ENCODE measurements around the gene DHRS2. TPM values are rescaled to one million over a fixed set of nuclear protein-coding genes. Genes with fewer than 3 reads are reported as not detected.

The DHRS2 gene
- total and polyA plus RNA-seq, 2 donors (not counting 1 experiment from before 2014, with no cell fraction given): not detected

- WGBS (ENCODE audit: insufficient coverage): no CpG with 5 or more reads among the region's 1 CpG
- H3K4me1 Mint-ChIP-seq: peaks cover 4% of the 10 kb centered on the region
Measured at GRCh38 chr14:23630687-23631086, 5.5 kb upstream of the DHRS2 start.

GRCh38 chr14:23631234-23631633, 4.9 kb upstream of the DHRS2 start:
- H3K27me3 Mint-ChIP-seq: peaks cover 25% of the 10 kb centered on the region
- intact Hi-C loops (cut with micrococcal nuclease): loop anchor here (5.0 kb wide), 1 partner anchor 406 kb away; no protein-coding TSS in a partner anchor
- ATAC-seq (ENCODE audit: low read depth): no peak
- Histone ChIP-seq H3K36me3 (replicated peaks in 1 of 2; ENCODE audit: control extremely low read depth in 1 of 2, control insufficient read depth in 1 of 2, extremely low read depth in 1 of 2, insufficient read depth in 2 of 2, low read length in 1 of 2) (no peaks in the 10 kb centered on the region), H3K27ac (ENCODE audit: low read length in 2 of 2) (no peak overlapping the region), H3K9me3 (ENCODE audit: control extremely low read depth in 1 of 3, control insufficient read depth in 2 of 3, insufficient read depth in 1 of 3, low read length in 2 of 3) (peaks cover 0 to 2% (median under 1%) of the 10 kb centered on the region in 3 donors), H3K4me3 (ENCODE audit: control extremely low read depth in 1 of 5, extremely low read depth in 1 of 5, insufficient read depth in 1 of 5, low read depth in 2 of 5, low read length in 4 of 5) (no peak overlapping the region), H2AFZ (ENCODE audit: insufficient read depth, low read depth, low read length, poor library complexity, severe bottlenecking) (no peak overlapping the region), H3K4me2 (replicated peaks; ENCODE audit: low read depth, low read length, poor library complexity, severe bottlenecking) (no peak overlapping the region), H3K79me2 (ENCODE audit: control insufficient read depth, insufficient read depth, low read length) (no peaks in the 10 kb centered on the region), H3K9ac (ENCODE audit: low read length) (no peak overlapping the region), H3K4me1 (ENCODE audit: control insufficient read depth in 2 of 2, insufficient read depth in 2 of 2, low read length in 2 of 2) (peaks cover 3 to 7% of the 10 kb centered on the region in 2 donors), H3K27me3 (replicated peaks in 1 of 4; ENCODE audit: control extremely low read depth in 1 of 4, control insufficient read depth in 3 of 4, insufficient read depth in 4 of 4, low read length in 3 of 4) (peaks cover 0 to 12% (median 2%) of the 10 kb centered on the region in 4 experiments), H4K20me1 (ENCODE audit: control insufficient read depth, insufficient read depth, low read length, poor library complexity, severe bottlenecking) (no peaks in the 10 kb centered on the region)
- ChIA-PET POLR2A (no interaction called here), CTCF (interaction anchor here (0.5 to 3.6 kb wide), 26 partner anchors 10 to 529 kb away, joined by 3 to 21 read pairs (median 5); partner anchors contain the start of genes DHRS4 and IRF9)
- no peak overlapping the region for H3K4me3 Mint-ChIP-seq
- H3K27ac Mint-ChIP-seq: no peak overlapping the region
- H3K9me3 Mint-ChIP-seq (ENCODE audit: insufficient read depth): no peaks in the 10 kb centered on the region
- DNase-seq: no peak
- H3K4me1 Mint-ChIP-seq: peaks cover 4% of the 10 kb centered on the region
- no peak for TF ChIP-seq EZH2 (IDR thresholded peaks at IDR 0.05; ENCODE audit: borderline replicate concordance, insufficient read depth, low read depth, low read length, poor library complexity, severe bottlenecking)
- no peak for TF ChIP-seq CTCF (IDR thresholded peaks at IDR 0.05)

More at GRCh38 chr14:23630687-23631086, 5.5 kb upstream of the DHRS2 start:
- Histone ChIP-seq H3K4me3 (ENCODE audit: control extremely low read depth in 1 of 5, extremely low read depth in 1 of 5, insufficient read depth in 1 of 5, low read depth in 2 of 5, low read length in 4 of 5) (no peak overlapping the region), H3K9me3 (ENCODE audit: control extremely low read depth in 1 of 3, control insufficient read depth in 2 of 3, insufficient read depth in 1 of 3, low read length in 2 of 3) (no peaks in the 10 kb centered on the region), H3K79me2 (ENCODE audit: control insufficient read depth, insufficient read depth, low read length) (no peaks in the 10 kb centered on the region), H2AFZ (ENCODE audit: insufficient read depth, low read depth, low read length, poor library complexity, severe bottlenecking) (no peak overlapping the region), H3K9ac (ENCODE audit: low read length) (no peak overlapping the region), H3K4me1 (ENCODE audit: control insufficient read depth in 2 of 2, insufficient read depth in 2 of 2, low read length in 2 of 2) (peaks cover 3 to 7% of the 10 kb centered on the region in 2 donors), H4K20me1 (ENCODE audit: control insufficient read depth, insufficient read depth, low read length, poor library complexity, severe bottlenecking) (no peaks in the 10 kb centered on the region), H3K27me3 (replicated peaks in 1 of 4; ENCODE audit: control extremely low read depth in 1 of 4, control insufficient read depth in 3 of 4, insufficient read depth in 4 of 4, low read length in 3 of 4) (peaks cover 0 to 15% (median 2%) of the 10 kb centered on the region in 4 experiments), H3K27ac (ENCODE audit: low read length in 2 of 2) (no peak overlapping the region), H3K36me3 (replicated peaks in 1 of 2; ENCODE audit: control extremely low read depth in 1 of 2, control insufficient read depth in 1 of 2, extremely low read depth in 1 of 2, insufficient read depth in 2 of 2, low read length in 1 of 2) (no peaks in the 10 kb centered on the region), H3K4me2 (replicated peaks; ENCODE audit: low read depth, low read length, poor library complexity, severe bottlenecking) (no peak overlapping the region)
- Mint-ChIP-seq H3K9me3 (ENCODE audit: insufficient read depth) (no peaks in the 10 kb centered on the region), H3K4me3 (no peak overlapping the region), H3K27ac (no peak overlapping the region), H3K27me3 (peaks cover 25% of the 10 kb centered on the region)
- ATAC-seq (ENCODE audit: low read depth) (no peak), DNase-seq (no peak)
- intact Hi-C loops (cut with micrococcal nuclease): loop anchor here (5.0 kb wide), 1 partner anchor 407 kb away; no protein-coding TSS in a partner anchor
- no peak for TF ChIP-seq CTCF (IDR thresholded peaks at IDR 0.05)
- no peak for TF ChIP-seq EZH2 (IDR thresholded peaks at IDR 0.05; ENCODE audit: borderline replicate concordance, insufficient read depth, low read depth, low read length, poor library complexity, severe bottlenecking)
- ChIA-PET CTCF (interaction anchor here (0.6 to 3.6 kb wide), 7 partner anchors 10 to 353 kb away, joined by 3 to 21 read pairs (median 8); no protein-coding TSS in a partner anchor), POLR2A (no interaction called here)
